Hepatocyte (in vitro differentiated cells): ENCODE results near the gene LHX6. TPM values are rescaled to one million over a fixed set of nuclear protein-coding genes. Genes with fewer than 3 reads are reported as not detected.

Experiments
- DNase-seq: peaks from one replicate; pipeline ENCODE4 v3.0.0-alpha.2; 2016; ENCODE audit warnings: low spot score
- H2AFZ ChIP-seq: fragments of 200-600 bp; sonication (generic); 2 replicates; pipeline ENCODE4 v1.6.0; 2016; ENCODE audit warnings: antibody characterized with exemption, mild to moderate bottlenecking
- H3K27ac ChIP-seq: fragments of 200-600 bp; sonication (generic); 2 replicates; pipeline ENCODE4 v1.5.1; 2016; ENCODE audit warnings: mild to moderate bottlenecking
- H3K27me3 ChIP-seq: fragments of 200-600 bp; sonication (generic); 2 replicates; pipeline ENCODE4 v1.6.1; 2016
- H3K36me3 ChIP-seq: fragments of 200-600 bp; sonication (generic); replicated peaks from 2 replicates; pipeline ENCODE4 v1.5.1; 2016; ENCODE audit warnings: low read depth; ENCODE audit not compliant: insufficient read depth
- H3K4me1 ChIP-seq: fragments of 200-600 bp; sonication (generic); 2 replicates; pipeline ENCODE4 v1.5.1; 2016; ENCODE audit warnings: mild to moderate bottlenecking, moderate library complexity; ENCODE audit not compliant: insufficient read depth
- H3K4me2 ChIP-seq: fragments of 200-600 bp; sonication (generic); 2 replicates; pipeline ENCODE4 v1.6.0; 2016
- H3K4me3 ChIP-seq: fragments of 200-600 bp; sonication (generic); 2 replicates; pipeline ENCODE4 v1.5.1; 2016; ENCODE audit warnings: mild to moderate bottlenecking
- H3K79me2 ChIP-seq: fragments of 200-600 bp; sonication (generic); 2 replicates; pipeline ENCODE4 v1.6.0; 2017; ENCODE audit warnings: mild to moderate bottlenecking
- H3K9me2 ChIP-seq: fragments of 200-600 bp; sonication (generic); replicated peaks from 2 replicates; pipeline ENCODE4 v1.6.0; 2017; ENCODE audit warnings: mild to moderate bottlenecking; ENCODE audit not compliant: insufficient read depth
- H3K9me3 ChIP-seq: fragments of 200-600 bp; sonication (generic); 2 replicates; pipeline ENCODE4 v1.5.1; 2016; ENCODE audit warnings: low read depth, mild to moderate bottlenecking
- H4K20me1 ChIP-seq: fragments of 200-600 bp; sonication (generic); 2 replicates; pipeline ENCODE4 v1.6.0; 2016; ENCODE audit warnings: mild to moderate bottlenecking; ENCODE audit not compliant: insufficient read depth, poor library complexity, severe bottlenecking
- CTCF ChIP-seq: fragments of 200-600 bp; sonication (generic); IDR thresholded peaks from 2 replicates; pipeline ENCODE4 v1.5.1; 2016; ENCODE audit warnings: antibody characterized with exemption, mild to moderate bottlenecking; ENCODE audit not compliant: poor library complexity
- EZH2 ChIP-seq: fragments of 200-600 bp; sonication (generic); IDR thresholded peaks from 2 replicates; pipeline ENCODE4 v1.6.1; 2016; ENCODE audit warnings: antibody characterized with exemption, mild to moderate bottlenecking, borderline replicate concordance
- EZH2phosphoT487 ChIP-seq: fragments of 200-600 bp; sonication (generic); IDR thresholded peaks from one replicate; pipeline ENCODE4 v1.6.1; 2018; ENCODE audit warnings: antibody characterized with exemption, mild to moderate bottlenecking, low read depth, moderate library complexity; ENCODE audit not compliant: unreplicated experiment, severe bottlenecking
- WGBS: methylation state at CpG from one replicate; pipeline ENCODE4 v1.1.6; 2016; ENCODE audit warnings: low lambda C conversion rate; ENCODE audit errors: missing lambda C conversion rate; 5-methylcytosine and 5-hydroxymethylcytosine counted together
- polyA plus RNA-seq: library from polyadenylated mRNA; unstranded; fragments of >200 nt; fragmentation: Nextera tagmentation; extraction: Ambion mirVana; gene quantifications from 2 replicates; pipeline ENCODE4 v1.2.1, GENCODE V29; 2016
- total RNA-seq: library from RNA; depleted of rRNA; stranded (reverse); fragments of >200 nt; gene quantifications from 2 replicates; pipeline ENCODE4 v1.2.3, GENCODE V29; 2014

LHX6 gene
- total and polyA plus RNA-seq, 2 experiments from 2014 or later: 0.10 to 0.39 TPM

- Histone ChIP-seq H3K79me2 (no peaks in the 10 kb centered on the region), H3K9me3 (no peaks in the 10 kb centered on the region), H4K20me1 (no peaks in the 10 kb centered on the region), H3K4me1 (no peaks in the 10 kb centered on the region), H3K4me3 (no peak overlapping the region), H3K36me3 (no peaks in the 10 kb centered on the region), H3K27me3 (no peaks in the 10 kb centered on the region), H3K27ac (no peak overlapping the region), H3K4me2 (no peak overlapping the region), H3K9me2 (no peaks in the 10 kb centered on the region), H2AFZ (no peak overlapping the region)
- DNase-seq: no peak
- 81% methylated on average over 11 of the region's 11 CpGs for WGBS
- TF ChIP-seq EZH2 (no peak), CTCF (no peak)
Observed at GRCh38 chr9:122191584-122191983, 37.2 kb downstream of the LHX6 start.

GRCh38 chr9:122190597-122191381 is 38.0 kb downstream of the LHX6 start:
- WGBS: 86% methylated on average over 12 of the region's 12 CpGs
- Histone ChIP-seq H2AFZ (no peak overlapping the region), H3K4me2 (no peak overlapping the region), H3K27ac (no peak overlapping the region), H3K9me3 (no peaks in the 10 kb centered on the region), H4K20me1 (no peaks in the 10 kb centered on the region), H3K27me3 (no peaks in the 10 kb centered on the region), H3K4me1 (no peaks in the 10 kb centered on the region), H3K4me3 (no peak overlapping the region), H3K9me2 (no peaks in the 10 kb centered on the region), H3K36me3 (no peaks in the 10 kb centered on the region), H3K79me2 (no peaks in the 10 kb centered on the region)
- no peak for TF ChIP-seq EZH2phosphoT487
- TF ChIP-seq CTCF: no peak
- TF ChIP-seq EZH2: no peak
- no peak for DNase-seq

- H3K27ac ChIP-seq: no peak overlapping the region
- no peak overlapping the region for H3K4me3 ChIP-seq
- no peak for DNase-seq
- WGBS: 95% methylated on average over 6 of the region's 6 CpGs
- H3K27me3 ChIP-seq: peaks cover 8% of the 10 kb centered on the region
- H2AFZ ChIP-seq: no peak overlapping the region
- TF ChIP-seq CTCF (no peak), EZH2phosphoT487 (no peak), EZH2 (no peak)
- no peaks in the 10 kb centered on the region for H3K79me2 ChIP-seq
- H3K4me2 ChIP-seq: no peak overlapping the region
- no peaks in the 10 kb centered on the region for H4K20me1 ChIP-seq
- H3K9me2 ChIP-seq: no peaks in the 10 kb centered on the region
- H3K9me3 ChIP-seq: no peaks in the 10 kb centered on the region
- H3K4me1 ChIP-seq: no peaks in the 10 kb centered on the region
- H3K36me3 ChIP-seq: no peaks in the 10 kb centered on the region
Observed at GRCh38 chr9:122188369-122188768, 40.4 kb downstream of the LHX6 start.
